ENCODE data around the gene INTS12.
A peak's percentile ranks its signal among the peaks of the same experiment; 100 is the strongest.

Gene INTS12

DNA sequence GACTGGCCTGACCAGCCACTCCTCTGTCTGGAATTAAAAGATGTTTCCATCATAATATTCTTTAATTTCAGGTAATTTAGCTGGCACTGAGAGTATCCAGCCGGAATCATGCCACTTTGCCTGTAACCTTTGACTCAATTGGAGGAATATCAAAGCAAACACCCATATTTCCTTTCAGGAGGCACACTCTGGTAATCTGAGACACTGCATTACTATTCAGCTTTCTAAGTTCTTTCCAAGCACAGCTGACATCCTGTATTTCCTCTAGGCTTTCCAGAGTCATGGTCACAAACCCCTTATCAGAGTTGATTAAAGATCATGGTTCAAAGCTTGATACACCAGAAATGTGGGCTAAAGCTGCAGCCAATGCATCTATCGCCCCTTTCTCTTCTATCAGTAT lies 29.3 kb downstream of the INTS12 start:
- DNase-seq = no peak

DNA sequence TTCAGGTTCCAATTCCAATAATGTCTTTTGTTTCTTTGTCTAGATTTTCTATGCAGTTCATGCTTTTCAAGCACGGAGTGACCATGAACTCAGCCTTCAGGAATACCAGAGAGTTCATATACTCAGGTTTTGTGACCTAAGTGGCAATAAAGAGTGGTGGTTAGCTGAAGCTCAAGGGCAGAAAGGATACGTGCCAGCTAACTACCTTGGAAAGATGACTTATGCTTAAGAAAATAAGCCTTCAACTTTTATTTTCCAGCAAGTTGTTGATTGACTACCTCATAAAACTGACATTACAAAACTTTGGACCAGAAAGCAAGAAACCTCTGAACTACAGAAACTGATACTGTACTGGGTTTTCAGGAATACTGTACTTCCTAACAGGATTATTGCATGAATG lies 30.8 kb downstream of the INTS12 start:
- no peak for DNase-seq

GRCh38 chr4:105674011-105674410 lies 34.5 kb downstream of the INTS12 start:
- DNase-seq = no peak

GRCh38 chr4:105671301-105671700 lies 37.2 kb downstream of the INTS12 start:
- no peak for DNase-seq

GRCh38 chr4:105670684-105671083 lies 37.8 kb downstream of the INTS12 start:
- no peak for DNase-seq

DNA sequence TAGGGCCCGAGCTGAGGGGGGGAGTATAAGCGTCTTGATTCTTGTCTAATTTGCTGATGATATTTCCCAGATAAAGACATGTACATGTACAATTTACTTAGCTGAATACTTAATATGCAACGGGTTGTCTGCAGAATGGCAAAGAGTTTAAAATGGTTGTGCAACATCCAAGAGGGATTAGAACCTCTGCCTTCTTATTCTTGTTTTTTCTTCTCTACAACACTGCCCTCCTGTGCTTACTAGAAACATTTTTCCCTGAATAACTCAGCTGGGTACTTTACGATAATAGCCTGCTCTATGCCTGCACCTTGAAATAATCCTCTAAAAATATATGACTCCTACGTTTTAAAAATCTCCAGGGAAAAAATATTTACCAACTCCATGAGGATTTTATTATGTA lies 41.8 kb downstream of the INTS12 start:
- peak; percentile 16 for DNase-seq

DNA sequence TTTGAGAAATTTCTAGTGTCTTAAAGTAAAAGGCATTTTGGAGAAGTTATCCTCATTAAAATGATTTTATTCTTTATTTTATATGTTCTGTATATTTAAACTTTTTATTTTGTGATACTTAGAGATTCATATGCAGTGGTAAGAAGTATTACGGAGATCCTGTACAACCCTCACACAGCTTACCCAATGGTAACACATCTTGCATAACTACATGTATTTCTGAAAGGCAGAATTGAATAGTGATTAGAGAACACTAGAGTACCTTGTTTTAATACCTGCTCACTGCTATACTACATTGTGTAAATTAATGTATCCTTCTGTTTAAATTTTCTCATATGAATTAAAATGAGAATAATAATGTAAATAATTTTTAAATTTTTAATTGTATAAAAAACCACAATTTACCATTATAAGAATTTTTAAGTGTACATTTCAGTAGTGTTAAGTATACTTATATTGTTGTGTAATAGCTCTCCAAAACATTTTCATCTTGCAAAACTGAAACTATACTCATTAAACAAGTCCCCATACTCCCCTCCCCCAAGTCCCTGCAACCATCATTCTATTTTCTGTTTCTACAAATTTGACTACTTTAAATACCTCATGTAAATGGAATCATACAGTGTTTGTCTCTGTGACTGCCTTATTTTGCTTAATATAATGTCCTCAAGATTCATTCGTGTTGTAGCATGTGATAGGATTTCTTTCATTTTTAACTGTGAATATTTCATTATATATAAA lies 45.4 kb downstream of the INTS12 start:
- DNase-seq = no peak

GRCh38 chr4:105661028-105661427 lies 47.5 kb downstream of the INTS12 start:
- no peak for DNase-seq

DNA sequence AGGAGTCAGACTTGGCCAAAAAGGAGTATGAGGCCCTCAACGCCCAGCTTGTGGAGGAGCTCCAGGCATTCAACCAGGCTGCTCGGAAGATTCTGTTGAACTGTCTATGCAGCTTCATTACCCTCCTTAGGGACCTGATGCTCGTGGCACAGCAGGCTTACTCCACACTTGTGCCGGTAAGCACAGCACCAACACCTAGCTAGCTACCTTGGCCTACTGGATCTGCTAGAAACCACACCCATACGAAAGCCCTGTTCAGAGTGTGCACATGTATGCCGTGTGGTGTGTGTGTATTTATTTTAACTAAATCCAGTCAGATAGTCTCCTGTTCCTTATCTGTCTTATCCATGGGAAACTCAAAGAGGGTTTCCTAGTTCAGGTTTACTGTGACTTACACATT lies 49.3 kb downstream of the INTS12 start:
- DNase-seq = no peak

DNA sequence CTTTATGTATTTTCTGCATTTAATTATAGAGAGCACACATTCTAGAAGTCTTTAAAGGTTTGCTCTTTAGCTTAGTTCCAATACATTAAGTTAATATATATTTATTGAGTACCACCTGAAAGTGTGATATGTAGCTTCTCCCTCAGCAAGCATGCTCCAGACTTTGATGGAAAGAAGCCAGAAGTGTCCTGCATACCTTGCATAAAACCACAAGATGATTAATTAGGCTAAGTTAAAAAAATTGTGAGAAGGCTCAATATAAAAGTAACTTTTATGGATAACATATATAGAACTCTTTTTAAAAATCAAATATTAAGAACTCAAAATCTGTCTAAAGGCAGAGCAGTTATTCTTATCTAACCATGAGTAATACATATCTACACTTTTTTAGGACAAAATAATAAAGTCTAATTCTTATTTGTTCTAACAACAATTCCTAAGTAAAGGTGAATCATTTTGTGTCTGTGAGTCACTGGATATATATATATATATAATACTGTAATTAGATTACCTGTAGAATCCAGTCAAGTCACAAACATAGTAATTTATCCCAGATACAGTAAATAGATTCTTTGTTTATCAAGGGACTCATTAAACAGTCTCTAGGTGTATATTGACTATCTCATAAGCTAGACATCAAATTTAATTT lies 51.2 kb downstream of the INTS12 start:
- DNase-seq = no peak

DNA sequence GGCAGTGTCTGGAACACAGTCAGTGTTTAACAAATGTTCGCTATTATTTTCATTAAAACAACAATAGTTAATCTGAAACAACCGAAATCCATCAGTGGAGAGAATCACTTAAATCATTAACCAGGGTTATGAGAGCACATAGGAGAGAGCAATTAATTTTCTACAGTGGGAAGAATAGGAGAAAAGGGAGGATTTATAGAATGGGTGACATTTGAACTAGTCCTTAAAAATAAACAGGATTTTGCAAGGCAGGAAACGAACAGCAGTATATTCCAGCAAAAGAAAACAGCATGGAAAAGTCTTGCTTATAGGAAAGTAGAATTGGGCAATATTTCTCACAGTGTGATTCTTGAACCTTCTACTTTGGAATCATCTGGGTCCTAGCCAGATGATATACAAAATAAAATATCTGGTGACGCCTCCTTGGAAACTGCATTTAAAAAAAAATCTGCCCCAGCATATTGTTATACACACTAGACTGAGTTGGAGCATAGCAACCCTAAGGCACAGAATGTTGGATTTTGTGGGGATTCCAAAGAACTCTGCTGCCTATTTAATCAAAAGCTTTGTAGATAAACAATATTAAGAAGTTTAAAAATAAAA lies 56.1 kb downstream of the INTS12 start:
- DNase-seq = no peak

DNA sequence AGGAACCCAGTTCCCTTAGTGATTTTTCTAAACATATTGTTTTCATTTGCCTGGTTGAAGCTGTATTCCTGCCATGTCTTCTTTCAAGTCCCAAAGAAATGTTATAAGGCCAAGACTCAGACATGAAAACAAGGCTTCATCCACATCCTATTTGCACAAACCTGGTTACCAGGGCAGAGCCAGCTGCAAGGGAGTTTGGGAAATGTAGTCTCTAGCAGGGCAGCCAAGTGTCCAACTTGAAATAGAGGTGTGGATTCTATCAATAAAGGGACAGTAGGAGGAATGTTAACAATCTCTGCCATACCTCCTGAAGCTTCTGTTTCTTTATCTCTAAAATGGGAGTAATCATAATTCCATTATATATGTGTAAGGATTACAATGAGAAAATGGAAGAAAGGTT lies 56.6 kb downstream of the INTS12 start:
- no peak for DNase-seq

- DNase-seq = no peak
Observed at GRCh38 chr4:105650190-105650589, 58.3 kb downstream of the INTS12 start.

DNA sequence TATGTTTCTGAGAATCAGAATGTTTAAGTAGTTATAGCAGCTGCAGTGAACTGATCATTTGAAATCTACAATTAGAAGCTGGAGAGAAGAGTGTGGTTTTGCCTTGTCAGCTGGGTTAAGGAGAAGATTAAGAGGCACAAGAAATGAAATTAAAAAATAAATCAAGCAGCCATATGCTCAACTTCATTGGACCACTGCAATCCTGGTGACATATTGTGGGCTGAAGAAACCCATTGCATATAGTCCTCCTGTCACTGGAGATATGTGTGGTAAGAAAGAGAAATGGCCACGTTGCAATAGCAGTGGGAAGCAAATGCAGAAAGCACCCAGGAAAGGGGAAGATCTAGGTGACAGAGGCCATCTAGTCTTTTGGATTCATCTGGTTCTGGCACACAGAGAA lies 63.0 kb downstream of the INTS12 start:
- DNase-seq = no peak

DNA sequence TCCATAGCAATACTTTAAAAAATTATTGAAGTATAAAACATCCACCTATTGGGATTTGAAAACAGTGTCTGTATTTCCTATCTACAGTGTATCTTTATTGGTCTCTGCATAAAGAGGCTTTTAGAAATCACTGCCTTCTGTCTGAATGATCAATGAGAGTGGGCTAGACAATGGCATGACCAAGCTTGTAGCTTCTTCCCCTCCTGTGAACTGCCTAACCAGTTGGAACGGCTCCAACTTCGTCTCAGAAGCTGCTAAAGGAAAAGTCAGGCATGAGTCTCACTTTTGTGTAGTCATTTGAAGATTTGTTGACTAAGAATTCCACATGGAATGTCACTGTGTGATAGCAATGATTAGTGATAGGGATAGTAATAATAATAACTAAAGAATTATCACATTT lies 64.2 kb downstream of the INTS12 start:
- DNase-seq = no peak

- DNase-seq = no peak
Observed at GRCh38 chr4:105641845-105642244, 66.6 kb downstream of the INTS12 start.

DNA sequence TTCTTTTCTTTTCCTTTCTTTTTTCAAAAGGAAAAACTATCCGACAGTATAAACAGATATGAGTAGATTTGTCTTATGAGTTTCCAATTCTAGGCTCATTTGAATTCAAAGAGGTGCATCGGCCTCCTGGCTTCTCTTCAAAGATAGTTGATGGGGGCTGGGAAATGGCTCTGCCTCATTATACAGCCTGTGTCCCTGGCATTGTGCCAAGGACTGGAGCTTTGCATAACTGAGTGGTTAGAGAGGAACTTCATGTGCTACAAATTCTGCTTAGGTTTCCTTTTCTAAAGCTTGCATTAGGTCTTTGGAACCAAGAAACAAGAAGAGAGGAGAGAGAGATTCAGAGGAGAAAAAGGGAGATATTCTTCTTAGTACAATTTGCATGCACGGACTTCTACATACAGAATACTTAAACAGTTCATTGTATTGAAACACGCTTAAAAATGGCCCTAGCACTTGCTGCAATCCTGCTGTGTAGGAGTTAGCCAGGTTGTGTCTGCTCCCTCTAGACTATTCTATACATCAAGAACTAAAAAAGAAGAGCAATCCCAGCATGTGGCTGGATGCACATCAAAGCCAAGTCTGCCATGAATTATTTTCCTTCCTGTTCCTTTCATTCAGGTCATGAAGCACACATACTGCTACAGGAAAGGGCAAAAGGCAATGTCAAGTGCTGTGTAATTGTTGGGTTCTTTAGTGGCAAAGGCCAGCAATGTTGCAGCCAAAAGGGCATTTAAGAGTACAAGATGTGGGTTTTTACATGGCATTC lies 70.9 kb downstream of the INTS12 start:
- peak; percentile 3 for DNase-seq

DNA sequence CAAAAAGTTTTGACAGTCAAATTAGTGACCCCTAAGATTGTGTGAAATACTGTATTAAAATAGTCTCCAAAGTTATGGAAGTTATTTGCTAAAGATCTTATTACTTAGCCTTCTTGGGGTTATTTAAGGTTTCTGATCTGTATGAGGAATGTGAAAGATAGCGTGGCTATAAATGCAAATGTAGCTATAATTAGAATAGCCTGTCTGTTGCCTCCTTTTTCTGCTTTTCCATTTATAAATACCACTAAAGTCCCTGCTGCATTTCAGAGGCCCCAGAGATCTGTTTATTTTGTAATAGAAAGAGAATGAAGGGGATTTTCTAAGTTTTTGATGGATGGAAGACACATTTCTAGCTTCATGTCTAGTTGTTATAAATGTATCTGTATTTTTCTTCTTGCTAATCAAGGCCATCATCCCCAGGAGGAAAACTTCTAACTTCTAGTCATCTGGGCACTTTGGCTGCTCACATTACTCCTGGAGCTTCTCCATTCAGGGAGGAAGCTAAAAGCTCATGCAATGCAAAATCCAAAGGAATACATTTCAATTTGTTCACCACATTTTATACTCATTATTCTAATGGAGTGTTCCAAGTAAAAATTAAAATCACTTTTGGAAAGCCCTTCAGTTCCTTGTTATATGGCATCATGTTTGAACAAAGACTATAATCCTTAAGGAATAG lies 73.9 kb downstream of the INTS12 start:
- no peak for DNase-seq

- no peak for DNase-seq
Observed at GRCh38 chr4:105633241-105633640, 75.2 kb downstream of the INTS12 start.

Measured in NCI-H1694 treated with DMSO at 0.1 percent for 48 hours (cell line).